DLD1 (cell line): Measurements from ENCODE around the gene PBX4.
"Not testable (repeated sequence)": the region's sequence is repeated elsewhere in the genome, so short reads cannot be mapped to it uniquely, and the experiment has no call there.

Experiments
- in situ Hi-C: cut with HindIII; loops from 2 replicates; pipeline ENCODE4 v1.10.0; 2017; ENCODE audit warnings: low sequenced_read_pairs

PBX4 gene

DNA sequence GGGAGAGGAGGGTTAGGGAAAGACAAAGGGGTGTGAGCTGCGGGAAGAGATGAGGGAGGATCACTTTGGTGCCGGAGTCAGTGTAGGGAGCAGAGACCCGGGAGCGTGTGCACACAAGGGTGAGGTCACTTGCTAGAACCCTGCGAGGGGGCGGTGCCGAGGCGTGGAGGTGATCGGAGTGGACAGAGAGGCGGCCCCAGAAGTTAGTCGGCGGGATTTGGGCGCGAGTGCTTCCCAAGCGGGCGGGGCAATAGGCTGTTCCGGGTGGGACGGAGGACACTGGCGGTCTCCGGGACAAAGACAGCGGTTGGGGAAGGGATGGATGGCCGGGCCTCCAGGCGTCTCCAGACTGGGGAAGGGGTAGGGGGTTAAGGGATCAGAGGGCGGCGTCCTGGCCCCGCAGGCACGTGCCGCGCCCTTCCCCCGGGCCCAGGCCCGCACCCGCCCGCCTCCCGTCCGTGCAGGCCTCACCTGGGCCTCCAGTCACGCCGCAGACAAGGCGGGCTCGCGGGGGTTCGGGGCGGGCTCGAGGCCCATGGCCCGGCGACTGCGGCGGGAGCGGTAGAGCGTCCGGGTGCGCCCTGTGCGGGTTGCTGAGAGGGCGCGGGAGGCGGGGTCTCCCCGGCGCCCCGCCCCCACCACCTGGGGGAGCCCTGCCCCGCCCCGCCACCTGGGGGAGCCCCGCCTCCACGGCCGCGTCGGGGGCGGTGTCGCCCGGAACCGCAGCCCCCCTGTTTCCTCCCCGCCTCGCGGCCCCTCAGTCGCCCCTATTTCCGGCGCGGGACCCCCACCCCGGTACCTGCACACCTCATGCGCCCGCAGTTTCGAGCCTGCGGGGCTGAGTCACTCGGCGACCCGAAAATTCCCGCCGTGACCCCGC, 9.4 kb upstream of the PBX4 start, which contains the start of gene LPAR2:
TSS of gene LPAR2 (minus strand) at position 600 of the 880 bp plus-strand sequence. CDS start 945 bp downstream, outside the sequence.
- in situ Hi-C loops: no loop called here

DNA sequence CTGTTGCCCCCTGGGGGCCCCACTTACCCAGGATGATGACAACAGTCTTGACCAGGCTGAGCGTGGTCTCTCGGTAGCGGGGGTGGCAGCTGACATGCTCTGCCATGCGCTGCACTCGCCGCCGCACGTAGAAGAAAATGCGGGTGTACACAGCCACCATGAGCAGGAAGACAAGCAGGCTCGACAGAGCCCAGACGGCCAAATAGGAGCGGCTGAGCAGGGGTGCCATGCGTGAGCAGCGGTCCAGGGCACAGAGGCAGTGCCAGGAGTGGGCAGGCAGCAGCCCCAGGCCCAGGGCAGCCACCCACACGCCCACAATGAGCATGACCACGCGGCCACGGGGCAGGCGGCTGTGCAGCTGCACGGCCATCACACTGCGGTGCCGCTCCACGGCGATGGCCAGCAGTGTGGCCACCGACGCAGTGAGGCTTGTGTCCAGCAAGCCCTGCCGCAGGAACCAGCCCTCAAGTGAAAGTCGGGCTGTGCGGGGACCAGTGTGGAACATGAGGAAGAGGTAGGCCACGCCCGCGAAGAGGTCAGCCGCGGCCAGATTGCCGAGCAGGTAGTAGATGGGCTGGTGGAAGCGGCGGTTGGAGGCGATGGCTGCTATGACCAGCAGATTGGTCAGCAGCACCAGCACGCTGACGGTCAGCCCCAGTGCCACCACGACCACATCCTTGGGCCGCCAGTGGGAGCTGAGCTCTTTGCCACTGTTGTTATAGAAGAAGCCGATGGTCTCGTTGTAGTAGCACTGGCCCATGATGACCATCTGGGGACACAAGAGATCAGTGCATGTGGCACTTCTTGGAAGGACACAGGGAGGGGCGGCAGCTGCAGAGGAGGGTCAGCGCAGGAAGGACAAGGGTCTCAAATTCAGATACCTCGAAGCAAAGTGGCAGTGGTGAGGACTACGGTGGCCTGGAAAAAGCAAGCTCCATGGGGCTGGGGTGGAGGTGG, 8.3 kb upstream of the PBX4 start:
- in situ Hi-C loops: no loop called here

DNA sequence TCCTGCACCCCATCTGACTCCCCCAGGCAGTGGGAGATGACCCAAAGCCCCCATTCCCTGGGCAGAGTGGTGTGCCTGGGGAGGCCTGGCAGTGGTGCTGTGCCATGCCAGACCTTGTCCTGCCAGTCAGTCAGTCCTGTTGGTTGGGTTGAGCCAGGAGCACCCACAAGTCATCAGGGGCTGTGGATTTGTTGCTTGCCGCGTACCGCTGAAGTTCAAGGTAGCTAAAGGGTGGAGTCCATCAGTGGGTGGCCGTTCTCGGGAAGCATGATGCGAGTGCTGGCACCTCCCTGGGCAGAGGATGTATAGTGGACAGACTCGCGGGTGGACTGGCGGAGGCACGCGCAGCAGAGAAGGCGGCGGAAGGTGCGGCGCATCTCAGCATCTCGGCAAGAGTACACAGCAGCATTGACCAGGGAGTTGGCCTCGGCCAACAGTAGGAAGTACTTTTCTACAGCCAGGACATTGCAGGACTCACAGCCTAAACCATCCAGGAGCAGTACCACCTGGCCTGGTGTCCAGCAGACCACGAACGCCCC, 5.6 kb upstream of the PBX4 start:
- in situ Hi-C loops: no loop called here

DNA sequence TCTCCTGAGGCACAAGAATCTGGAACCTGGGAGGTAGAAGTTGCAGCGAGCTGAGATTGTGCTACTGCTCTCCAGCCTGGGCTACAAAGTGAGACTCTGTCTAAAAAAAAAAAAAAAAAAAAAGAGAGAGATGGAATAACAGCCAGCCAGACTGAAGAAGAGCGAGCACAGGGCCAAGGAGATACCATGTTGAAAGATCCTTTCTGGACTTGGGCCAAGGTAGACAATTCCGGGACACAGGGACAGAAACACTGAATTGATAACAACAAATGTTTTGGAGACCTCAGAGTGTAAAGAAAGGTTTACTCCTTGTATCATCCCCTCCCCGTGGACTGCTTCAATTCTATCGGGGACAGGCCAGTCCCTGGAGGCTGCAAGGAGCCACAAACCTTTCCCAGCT, 4.9 kb upstream of the PBX4 start:
- in situ Hi-C loops: no loop called here

DNA sequence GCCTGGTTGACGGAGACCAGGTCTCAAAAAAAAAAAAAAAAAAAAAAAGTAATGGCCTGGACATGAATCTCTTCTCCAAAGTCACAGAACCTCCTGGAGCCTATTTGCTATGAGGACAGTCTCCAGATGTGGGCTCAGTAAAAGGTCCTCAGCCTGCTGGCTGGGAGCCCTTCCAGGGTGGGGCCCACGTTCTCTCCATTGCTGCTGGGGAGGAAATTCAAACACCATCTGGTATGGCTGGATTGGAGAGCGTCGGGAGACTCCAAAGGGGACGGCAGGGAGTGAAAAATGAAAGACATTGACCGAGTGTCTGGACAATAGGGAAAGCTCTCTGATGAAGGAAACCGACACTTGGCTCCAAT, 1.3 kb upstream of the PBX4 start:
- in situ Hi-C loops: no loop called here

DNA sequence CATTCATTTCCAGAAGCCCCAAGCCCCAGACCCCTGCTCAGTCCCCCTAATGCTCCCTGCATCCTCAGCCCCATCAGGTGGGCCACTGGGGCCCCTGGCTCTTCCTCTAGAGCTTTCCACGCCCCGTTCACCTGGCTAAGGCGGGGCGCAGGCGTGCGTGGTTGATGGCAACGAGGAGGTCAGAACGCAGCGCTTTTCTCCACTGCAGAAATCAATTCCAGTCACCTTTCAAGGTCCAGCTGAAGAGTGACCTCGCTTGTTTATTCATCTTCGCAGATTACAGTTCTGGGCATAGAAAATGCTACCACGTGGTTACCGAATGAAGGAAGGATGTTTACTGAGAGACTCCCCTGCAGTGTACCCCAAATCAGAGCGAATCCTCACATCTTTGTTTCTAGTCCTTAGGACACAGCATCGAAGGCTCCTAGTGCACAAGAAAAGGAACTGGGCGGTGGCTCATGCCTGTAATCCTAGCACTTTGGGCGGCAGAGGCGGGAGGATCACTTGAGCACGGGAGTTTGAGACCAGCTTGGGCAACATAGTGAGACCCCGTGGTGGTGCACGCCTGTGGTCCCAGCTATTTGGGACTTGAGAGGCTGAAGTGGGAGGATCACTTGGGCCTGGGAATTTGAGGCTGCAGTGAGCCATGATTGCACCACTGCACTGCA, 828 bp upstream of the PBX4 start:
- in situ Hi-C loops: no loop called here

DNA sequence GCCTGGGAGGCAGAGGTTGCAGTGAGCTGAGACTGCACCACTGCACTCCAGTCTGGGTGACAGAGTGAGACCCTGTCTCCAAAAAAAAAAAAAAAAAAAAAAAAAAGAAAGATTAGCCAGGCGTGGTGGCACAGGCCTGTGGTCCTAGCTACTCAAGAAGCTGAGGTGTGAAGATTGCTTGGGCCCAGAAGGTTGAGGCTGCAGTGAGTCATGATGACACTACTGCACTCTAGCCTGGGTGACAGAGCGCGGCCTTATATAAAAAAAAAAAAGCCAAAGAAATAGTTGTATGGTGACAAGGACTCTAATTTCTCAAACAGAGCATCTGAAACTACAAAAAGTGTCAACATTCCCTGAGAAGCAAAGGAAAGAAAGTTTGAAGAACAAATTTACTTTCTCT, 3.4 kb downstream of the PBX4 start:
- in situ Hi-C loops: no loop called here

DNA sequence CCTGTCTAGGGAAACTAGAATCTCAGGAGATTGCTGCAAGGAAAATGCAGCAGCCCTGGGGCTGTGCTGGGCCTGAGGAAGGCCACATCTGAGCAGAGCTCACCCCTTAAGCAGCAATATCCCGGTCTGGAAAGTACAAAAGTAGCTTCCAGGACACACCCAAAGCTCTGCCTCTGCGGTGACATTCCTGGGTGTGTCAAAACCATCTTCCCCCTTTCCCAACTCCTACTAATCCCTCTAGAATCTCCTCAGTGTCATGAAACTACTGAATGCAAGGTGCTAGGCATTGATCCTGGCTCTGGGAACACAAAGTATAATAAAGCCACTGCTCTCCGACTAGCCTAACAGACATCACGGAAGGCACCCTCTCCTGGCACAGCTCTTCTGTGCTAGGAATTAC, 5.0 kb downstream of the PBX4 start:
- in situ Hi-C loops: no loop called here

DNA sequence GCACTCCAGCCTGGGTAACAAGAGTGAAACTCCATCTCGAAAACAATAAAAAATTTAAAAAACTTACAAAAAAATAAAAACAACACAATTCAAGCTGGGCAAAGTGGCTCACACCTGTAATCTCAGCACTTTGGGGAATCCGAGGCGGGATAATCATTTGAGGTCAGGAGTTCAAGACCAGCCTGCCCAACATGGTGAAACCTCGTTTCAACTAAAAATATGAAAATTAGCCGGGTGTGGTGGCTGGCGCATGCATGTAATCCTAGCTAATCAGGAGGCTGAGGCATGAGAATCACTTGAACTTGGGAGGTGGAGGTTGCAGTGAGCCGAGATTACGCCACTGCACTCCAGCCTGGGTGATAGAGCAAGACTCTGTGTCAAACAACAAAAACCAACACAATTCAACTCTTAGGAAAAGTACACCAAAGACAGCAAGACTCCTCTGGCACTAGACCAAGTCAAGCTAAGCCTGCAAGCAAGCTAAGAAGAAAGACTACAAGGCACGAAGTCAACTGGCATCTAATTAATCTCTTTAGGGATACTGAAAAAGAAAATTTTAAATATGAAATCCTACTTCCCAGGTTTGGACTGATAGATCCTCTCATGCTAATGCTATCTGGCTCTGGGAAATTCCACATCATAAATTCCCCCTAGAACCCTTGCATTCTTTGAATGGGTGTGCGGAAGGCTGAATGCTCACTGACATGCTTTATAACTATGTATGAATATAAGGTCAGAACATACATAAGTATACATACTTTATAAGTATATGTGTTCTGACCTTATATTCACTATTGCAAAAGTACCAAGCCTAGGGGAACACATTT, 7.9 kb downstream of the PBX4 start:
- in situ Hi-C loops: no loop called here

DNA sequence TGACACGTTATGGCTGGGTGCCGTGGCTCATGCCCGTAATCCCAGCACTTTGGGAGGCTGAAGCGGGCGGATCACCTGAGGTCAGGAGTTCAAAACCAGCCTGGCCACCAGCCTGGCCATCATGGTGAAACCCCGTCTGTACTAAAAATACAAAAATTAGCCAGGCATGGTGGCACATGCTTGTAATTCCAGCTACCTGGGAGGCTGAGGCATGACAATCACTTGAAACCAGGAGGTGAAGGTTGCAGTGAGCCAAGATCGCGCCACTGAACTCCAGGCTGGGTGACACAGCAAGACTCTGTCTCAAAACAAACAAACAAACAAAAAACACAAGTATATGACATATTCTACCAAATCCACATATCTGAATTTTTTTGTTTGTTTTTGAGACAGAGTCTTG, 11.8 kb downstream of the PBX4 start:
- in situ Hi-C loops: not testable (repeated sequence)

DNA sequence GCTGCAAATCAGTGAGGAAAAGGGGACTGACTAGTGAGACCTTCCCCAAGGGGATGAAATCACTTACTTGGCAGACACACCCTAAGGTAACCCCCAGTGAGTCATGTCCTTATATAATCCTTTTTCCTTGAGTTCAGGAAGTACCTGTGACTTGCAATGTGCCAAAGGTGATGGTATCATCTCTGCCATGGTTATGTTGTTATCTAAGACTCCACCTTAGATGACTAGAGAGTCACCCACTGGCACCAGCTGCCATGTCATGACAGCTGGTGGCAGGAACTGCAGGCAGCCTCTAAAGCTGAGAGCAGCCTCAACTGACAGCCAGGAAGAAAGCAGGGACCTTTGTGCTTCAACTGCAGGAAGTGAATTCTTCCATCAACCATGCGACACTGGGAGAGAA, 12.5 kb downstream of the PBX4 start:
- in situ Hi-C loops: no loop called here

DNA sequence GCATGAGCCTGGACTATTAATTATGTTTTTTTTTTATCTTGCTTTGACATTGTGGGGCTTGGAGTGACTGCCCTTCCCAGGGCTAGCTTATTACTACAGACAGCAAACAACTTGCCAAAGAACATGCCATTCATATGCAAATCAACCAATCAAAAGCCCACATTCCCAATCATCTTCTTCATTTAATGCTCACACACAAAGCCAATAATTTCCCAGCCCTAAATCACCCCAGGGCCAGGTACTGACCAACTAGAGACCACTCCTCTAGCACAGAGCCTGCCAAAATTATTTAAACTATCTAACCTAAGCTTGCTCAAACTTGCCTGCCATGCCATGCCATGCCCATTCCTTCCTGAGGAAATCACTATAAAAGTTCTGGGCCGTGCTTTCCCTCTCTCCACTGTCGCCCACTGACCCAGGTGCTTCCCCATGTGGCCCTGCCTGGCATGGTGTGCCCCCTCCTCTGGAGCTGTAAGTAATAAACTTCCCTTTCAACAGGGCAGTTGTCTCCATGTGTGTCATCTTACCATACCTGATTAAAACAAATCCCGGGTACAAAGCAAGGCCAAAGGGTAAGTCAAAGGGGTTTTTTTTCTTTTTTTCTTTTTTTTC, 15.7 kb downstream of the PBX4 start:
- in situ Hi-C loops: no loop called here

DNA sequence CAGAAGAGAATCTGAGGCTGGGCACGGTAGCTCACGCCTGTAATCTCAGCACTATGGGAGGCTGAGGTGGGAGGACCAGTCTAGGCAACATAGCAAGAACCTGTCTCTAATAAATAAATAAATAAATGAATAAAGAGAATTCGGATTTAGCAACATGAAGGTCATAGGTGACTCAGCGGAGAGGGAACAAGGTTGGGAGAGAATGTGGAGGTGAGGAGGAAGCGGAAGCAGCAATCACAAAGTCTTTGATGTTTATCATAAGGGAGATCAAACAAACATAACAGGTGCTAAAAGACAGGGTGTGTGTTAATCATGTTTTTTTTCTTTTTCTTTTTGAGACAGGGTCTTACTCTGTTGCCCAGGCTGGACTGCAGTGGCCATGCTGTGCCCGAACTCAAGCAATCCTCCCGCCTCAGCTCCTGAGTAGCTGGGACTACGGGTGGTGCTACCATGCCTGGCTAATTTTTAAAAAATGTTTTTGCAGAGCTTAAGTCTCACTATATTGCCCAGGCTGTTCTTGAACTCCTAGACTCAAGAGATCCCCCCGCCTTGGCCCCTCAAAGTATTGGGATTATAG, 16.3 kb downstream of the PBX4 start:
- in situ Hi-C loops: no loop called here

DNA sequence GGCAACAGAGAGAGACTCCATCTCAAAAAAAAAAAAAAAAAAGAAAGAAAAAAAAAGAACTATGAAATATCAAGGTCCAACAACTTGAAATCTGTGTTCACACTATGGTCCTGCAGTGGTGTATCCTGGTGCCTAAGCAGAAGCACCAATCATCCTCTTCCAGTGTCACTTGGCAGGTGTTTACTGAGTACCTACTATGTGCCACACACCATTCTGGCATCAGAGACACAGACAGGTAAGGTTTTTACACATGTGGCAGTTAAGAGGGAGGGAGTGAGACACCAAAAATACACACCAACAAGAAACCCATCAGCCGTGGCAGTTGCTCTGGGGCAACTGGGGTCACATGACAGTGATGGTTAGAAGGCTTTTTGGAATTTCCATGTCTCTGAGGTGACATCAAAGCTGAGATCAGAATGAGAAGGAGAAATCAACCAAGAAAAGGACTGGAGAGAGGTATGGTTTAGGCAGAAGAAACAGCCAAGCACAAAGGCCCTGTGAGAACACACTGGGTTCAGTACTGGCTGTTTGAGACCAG, 17.6 kb downstream of the PBX4 start:
- in situ Hi-C loops: no loop called here

DNA sequence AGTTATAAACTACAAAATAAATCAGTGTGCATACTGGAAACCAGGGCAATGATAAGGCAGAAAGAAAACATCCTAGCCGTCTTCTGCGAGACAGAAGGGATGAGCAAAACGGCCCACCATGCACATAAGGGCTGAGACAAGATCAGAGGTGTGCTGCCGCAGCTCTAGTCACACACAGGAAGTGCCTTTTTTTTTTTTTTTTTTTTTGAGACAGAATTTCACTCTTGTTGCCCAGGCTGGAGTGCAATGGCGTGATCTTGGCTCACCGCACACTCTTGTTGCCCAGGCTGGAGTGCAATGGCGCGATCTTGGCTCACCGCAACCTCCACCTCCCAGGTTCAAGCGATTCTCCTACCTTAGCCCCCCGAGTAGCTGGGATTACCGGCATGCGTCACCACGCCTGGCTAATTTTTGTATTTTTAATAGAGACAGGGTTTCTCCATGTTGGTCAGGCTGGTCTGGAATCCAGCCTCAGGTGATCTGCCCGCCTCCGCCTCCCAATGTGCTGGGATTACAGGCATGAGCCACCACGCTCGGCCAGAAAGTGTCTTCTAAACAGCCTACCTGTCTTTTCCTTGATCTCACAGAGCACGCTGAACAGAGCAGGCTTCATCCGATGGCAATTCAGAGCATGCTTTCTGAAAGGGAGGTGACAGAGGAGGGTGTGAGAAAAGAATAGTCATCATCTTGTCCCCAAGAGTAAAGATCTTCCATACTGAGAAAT, 19.6 kb downstream of the PBX4 start:
- in situ Hi-C loops: not testable (repeated sequence)

DNA sequence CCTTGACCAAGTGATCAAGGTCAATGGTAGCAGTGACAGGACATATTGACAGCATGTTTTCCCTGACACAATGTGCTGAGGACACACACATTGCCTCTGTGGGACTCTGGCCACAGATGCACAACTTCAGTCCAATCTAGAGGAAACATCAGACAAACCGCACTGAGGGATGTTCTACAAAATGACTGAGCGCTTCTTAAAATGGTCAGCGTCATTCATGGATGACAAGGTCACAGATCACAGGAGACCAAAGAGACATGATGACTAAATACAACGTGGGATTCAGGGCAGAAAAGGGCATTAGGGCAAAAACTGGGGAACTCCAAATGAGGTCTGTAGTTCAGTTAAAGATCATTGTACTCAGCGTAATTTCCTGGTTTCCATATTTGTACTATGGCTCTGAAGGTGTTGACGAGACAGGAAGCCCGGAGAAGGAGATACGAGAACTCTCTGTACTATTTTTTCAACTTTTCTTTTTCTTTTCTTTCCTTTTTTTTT, 20.6 kb downstream of the PBX4 start:
- in situ Hi-C loops: no loop called here

DNA sequence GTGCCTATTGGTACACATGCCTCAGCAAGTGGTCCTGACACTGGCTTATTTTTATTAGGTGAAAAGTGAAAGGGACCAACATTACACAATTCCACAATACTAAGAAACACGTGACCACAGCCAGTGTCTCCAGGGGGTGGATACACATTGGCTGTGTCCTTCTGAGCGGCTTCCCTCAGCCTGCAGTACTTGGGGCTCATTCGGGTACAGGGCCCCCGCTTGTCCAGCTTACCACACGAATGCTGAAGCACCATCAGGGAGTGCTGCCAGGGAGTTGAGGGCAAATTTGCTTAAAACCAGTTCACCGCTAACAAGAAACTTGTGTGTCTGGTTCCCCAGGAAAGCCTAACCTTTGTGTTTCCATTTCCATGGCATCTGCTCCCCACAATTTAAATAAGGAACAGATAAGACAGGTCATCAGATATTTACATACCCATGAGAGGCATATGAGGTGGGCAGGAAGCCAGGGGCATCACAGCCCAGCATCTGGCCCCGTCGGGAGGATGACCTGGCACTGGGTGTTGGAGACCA, 23.3 kb downstream of the PBX4 start:
- in situ Hi-C loops: no loop called here

DNA sequence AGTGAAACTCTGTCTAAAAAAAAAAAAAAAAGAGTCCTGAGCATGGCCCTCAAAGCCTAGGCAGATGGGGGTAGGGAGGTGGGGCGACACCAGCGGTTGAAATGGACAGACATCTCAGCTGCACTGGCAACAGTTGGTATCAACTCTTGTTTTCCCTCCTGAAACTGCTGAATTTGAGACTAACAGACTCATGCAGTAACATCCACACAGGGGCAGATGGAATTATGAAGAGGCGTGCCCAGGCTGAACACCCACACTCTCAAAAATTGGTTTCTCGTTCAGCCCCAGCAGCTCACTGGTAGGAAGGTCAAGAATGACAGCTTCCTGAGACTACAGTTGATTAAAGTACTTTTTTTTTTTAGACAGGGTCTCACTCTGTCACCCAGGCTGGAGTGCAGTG, 24.1 kb downstream of the PBX4 start:
- in situ Hi-C loops: no loop called here
